Pancreas (tissue), 10 donors: ENCODE measurements around the gene ATF7IP2. TPM values are rescaled to one million over a fixed set of nuclear protein-coding genes. Genes with fewer than 3 reads are reported as not detected.
"Not testable (repeated sequence)": the region's sequence is repeated elsewhere in the genome, so short reads cannot be mapped to it uniquely, and the experiment has no call there.

Experiments used
- ATAC-seq, 4 donors: fragments of 200-7000 bp; cut with Tn5 transposase; one replicate each; pipeline versions ENCODE4 v1.8.0 to v1.9.1; 2020; ENCODE audit warnings: mild to moderate bottlenecking in 4 of 4, moderate library complexity in 4 of 4
- DNase-seq, 6 donors: peaks; one replicate each; pipeline ENCODE4 v3.0.0-alpha.2; 2020
- FAIRE-seq: peaks from 2 replicates; lab custom pipeline; 2012; peaks lifted over from hg19 to GRCh38; lab: Jason Lieb, UNC
- H3K27ac ChIP-seq, 4 donors: fragments of 200-600 bp; sonication (generic); 1 replicate in 3 of 4; 2 replicates in 1 of 4; pipeline versions ENCODE4 v1.5.0 to v1.8.0; 2020
- H3K27me3 ChIP-seq, 4 donors: fragments of 200-600 bp; one replicate each; pipeline ENCODE4 v1.8.0; 2021
- H3K36me3 ChIP-seq, 3 donors: fragments of 200-600 bp; sonication (generic) in 1 of 3; one replicate each; pipeline versions ENCODE4 v1.5.0 to v1.8.0; 2020 to 2021
- H3K4me1 ChIP-seq, 3 donors: fragments of 200-600 bp; one replicate each; pipeline ENCODE4 v1.8.0; 2021
- H3K4me3 ChIP-seq, 4 donors: fragments of 200-600 bp; sonication (generic) in 2 of 4; one replicate each; pipeline versions ENCODE4 v1.5.0 to v1.8.0; 2020 to 2021
- H3K9me3 ChIP-seq, 4 donors: fragments of 200-600 bp; one replicate each; pipeline ENCODE4 v1.8.0; 2021
- WGBS, 2 donors: extraction: QIAGEN DNeasy Blood & Tissue Kit; methylation state at CpG; one replicate each; pipeline ENCODE4 v1.1.7; 2013; 5-methylcytosine and 5-hydroxymethylcytosine counted together
- intact Hi-C, 3 donors: fragments of 100-400 bp; cut with DNase I; formaldehyde crosslinking; loops; one replicate each; pipeline versions ENCODE4 v1.11.1 to v1.14.2; 2022
- polyA plus RNA-seq, 2 donors: library from polyadenylated mRNA; stranded (reverse); fragments of 200-250 nt; gene quantifications; one replicate each; pipeline ENCODE4 v1.2.3, GENCODE V29; 2013
- total RNA-seq, 6 donors: library from RNA; stranded (reverse); fragmentation: NEBNext Ultra II Directional in 4 of 6; extraction: Animal tissue kit (Norgen Biotek cat#: 25700) in 4 of 6; gene quantifications; one replicate each; pipeline versions ENCODE4 v1.2.1 to v1.2.4, GENCODE V29; 2021 to 2023
- TF ChIP-seq, protein P1 (sequence below), 4 donors: fragments of 200-600 bp; sonication (generic) in 3 of 4; IDR thresholded peaks; one replicate each; pipeline versions ENCODE4 v1.5.0 to v1.8.0; 2021; ENCODE audit warnings: antibody characterized with exemption in 4 of 4
- donor health status: healthy with polysubstance abuse.
- donor health status: DM: no; HTN: no; CAD: no; lungs with moderate emphysema.
- donor health status: DM: no; HTN: no; CAD: no.
- donor health status: control.
- donor health status: control.
- donor health status: Bipolar disorder and iron deficiency.
- donor health status: DM: yes; HTN: yes; CAD: no.
- donor health status: DM: no; HTN: no; CAD: no.
- donor health status: DM: no; HTN: no; CAD: no.
- donor health status: DM: yes; HTN: yes; CAD: no.

Gene ATF7IP2
- total and polyA plus RNA-seq, 8 donors = 11.0 to 37.4 (median 16.6) TPM

DNA sequence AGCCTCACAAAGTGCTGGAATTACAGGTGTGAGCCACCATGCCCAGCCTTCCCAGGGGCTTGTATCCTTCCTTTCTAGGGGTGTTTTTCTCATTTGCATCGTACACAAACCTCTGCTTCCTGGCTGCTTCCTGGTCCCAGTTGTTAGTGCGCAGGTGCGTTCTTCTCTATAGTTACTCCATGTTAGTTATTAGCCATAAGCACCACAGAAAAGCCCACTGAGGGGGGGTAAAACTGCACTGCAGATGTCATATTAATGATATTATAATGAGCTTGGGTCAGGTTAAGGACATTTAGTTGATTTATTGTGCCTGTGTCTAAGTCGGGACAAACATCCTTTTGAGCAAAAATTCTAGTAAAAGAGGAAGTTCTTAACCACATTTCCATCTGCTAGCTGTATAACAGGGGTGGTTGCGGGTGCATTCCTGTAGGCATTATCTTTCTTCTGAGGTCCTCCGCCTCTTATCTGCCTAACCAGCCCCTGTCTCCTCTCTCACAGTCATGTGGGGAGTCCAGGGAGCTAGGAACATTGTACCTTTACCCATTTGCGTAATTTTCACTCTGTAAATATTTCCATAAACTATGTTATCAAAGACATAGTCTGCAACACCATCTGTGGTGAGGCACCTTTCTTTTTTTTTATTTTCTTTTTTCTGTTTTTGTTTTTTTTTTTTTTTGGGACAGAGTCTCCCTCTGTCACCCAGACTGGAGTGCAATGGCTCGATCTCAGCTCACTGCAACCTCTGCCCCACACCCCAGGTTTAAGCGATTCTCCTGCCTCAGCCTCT lies 23.6 kb upstream of the ATF7IP2 start:
- no peaks in the 10 kb centered on the region for H3K27me3 ChIP-seq
- TF ChIP-seq, protein P1, sequence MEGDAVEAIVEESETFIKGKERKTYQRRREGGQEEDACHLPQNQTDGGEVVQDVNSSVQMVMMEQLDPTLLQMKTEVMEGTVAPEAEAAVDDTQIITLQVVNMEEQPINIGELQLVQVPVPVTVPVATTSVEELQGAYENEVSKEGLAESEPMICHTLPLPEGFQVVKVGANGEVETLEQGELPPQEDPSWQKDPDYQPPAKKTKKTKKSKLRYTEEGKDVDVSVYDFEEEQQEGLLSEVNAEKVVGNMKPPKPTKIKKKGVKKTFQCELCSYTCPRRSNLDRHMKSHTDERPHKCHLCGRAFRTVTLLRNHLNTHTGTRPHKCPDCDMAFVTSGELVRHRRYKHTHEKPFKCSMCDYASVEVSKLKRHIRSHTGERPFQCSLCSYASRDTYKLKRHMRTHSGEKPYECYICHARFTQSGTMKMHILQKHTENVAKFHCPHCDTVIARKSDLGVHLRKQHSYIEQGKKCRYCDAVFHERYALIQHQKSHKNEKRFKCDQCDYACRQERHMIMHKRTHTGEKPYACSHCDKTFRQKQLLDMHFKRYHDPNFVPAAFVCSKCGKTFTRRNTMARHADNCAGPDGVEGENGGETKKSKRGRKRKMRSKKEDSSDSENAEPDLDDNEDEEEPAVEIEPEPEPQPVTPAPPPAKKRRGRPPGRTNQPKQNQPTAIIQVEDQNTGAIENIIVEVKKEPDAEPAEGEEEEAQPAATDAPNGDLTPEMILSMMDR (IDR thresholded peaks at IDR 0.05) = no peak
- H3K36me3 ChIP-seq = no peaks in the 10 kb centered on the region
- no peak for FAIRE-seq
- intact Hi-C loops = no loop called here
- H3K4me3 ChIP-seq = no peak overlapping the region
- no peak overlapping the region for H3K27ac ChIP-seq
- 57 to 65% methylated on average over 9 of the region's 9 CpGs for WGBS, 2 donors
- no peaks in the 10 kb centered on the region for H3K9me3 ChIP-seq
- no peak for DNase-seq
- no peaks in the 10 kb centered on the region for H3K4me1 ChIP-seq
- no peak for ATAC-seq

DNA sequence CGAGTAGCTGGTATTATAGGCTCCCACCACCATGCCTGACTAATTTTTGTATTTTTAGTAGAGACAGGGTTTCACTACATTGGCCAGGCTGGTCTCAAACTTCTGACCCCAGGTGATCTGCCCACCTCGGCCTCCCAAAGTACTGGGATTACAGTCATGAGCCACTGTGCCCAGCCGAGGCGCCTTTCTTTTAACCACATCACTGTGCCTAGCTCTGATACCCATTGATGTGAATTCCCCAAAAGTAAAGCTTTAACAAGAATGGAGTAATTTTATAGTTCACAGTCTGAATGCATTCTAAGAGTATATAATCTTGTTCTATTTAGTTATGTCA lies 23.0 kb upstream of the ATF7IP2 start:
- H3K9me3 ChIP-seq, ATAC-seq, H3K27ac ChIP-seq, FAIRE-seq, H3K4me1 ChIP-seq, H3K36me3 ChIP-seq, DNase-seq, H3K27me3 ChIP-seq, H3K4me3 ChIP-seq, intact Hi-C loops: not testable (repeated sequence)
- 94 to 97% methylated on average over 4 of the region's 4 CpGs for WGBS, 2 donors

DNA sequence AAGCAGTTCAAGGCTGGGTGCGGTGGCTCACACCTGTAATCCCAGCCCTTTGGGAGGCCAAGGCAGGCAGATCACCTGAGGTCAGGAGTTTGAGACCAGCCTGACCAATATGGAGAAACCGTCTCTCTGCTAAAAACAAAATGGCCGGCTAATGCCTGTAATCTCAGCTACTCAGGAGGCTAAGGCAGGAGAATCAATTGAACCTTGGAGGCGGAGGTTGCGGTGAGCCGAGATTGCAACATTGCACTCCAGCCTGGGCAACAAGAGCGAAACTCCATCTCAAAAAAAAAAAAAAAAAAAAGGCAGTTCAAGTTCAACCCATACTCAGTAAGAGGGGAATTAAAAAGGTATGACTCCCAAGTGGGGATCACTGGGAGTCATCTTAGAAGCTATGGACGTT lies 19.2 kb upstream of the ATF7IP2 start:
- DNase-seq, FAIRE-seq, ATAC-seq, intact Hi-C loops, H3K4me3 ChIP-seq, H3K27ac ChIP-seq, H3K4me1 ChIP-seq, H3K36me3 ChIP-seq, H3K9me3 ChIP-seq, H3K27me3 ChIP-seq: not testable (repeated sequence)
- 95 to 96% methylated on average over 8 of the region's 8 CpGs for WGBS, 2 donors

DNA sequence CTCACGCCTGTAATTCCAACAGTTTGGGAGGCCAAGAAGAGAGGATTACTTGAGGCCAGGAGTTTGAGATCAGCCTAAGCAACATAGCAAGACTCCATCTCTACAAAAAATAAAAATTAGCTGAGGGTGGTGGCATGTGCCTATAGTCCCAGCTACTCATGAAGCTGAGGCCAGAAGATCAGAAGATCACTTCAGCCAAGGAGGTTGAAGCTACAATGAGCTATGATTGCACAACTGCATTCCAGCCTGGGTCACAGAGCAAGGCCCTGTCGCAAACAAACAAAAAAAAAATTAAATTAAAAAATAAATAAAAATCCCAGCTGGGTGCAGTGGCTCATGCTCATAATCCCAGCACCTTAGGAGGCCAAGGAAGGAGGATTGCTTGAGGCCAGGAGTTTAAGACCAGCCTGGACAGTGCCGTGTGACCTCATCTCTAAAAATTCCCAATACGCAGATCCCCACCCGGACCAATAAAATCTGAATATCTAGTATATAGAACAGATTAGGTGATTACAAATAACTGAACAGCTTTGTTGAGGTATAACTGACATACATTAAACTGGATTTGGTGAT lies 18.2 kb upstream of the ATF7IP2 start:
- FAIRE-seq (no peak), DNase-seq (no peak), ATAC-seq (no peak)
- intact Hi-C loops = no loop called here
- TF ChIP-seq, protein P1 (IDR thresholded peaks at IDR 0.05) = no peak
- H3K27me3 ChIP-seq = no peaks in the 10 kb centered on the region
- 80 to 84% methylated on average over 5 of the region's 5 CpGs for WGBS, 2 donors
- H3K27ac ChIP-seq = no peak overlapping the region
- H3K36me3 ChIP-seq = no peaks in the 10 kb centered on the region
- H3K4me3 ChIP-seq = no peak overlapping the region
- no peaks in the 10 kb centered on the region for H3K9me3 ChIP-seq
- no peaks in the 10 kb centered on the region for H3K4me1 ChIP-seq

DNA sequence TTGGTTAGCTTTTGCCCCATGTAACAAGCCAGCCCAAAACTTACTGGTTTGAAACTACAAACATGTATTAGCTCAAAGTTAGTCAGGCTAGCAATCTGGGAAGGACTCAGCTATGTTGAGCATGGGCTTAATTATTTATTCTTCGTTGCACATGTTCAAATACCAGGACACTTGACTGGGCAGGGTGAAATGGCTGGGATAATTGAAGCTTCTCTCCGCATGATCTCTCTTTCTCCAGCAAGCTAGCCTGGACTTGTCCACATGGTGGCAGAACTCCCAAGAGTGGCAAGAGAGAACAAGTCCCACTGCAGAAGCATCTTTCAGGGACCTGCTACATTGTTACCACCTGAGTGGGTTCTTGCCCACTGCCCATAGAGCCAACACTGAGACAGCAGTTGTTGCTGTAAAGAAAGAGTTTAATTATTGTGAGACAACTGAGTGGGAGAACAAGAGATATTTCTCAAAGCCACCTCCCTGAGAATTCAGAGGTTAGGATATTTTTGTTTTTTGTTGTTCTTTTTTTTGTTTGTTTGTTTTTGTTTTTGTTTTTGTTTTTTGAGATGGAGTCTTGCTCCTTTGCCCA lies 16.8 kb upstream of the ATF7IP2 start:
- Histone ChIP-seq H3K27me3 (no peaks in the 10 kb centered on the region), H3K9me3 (no peaks in the 10 kb centered on the region), H3K27ac (no peak overlapping the region), H3K4me3 (no peak overlapping the region), H3K36me3 (no peaks in the 10 kb centered on the region), H3K4me1 (no peaks in the 10 kb centered on the region)
- intact Hi-C loops = no loop called here
- WGBS, 2 donors = 69 to 70% methylated on average over 2 of the region's 2 CpGs
- TF ChIP-seq, protein P1 (IDR thresholded peaks at IDR 0.05) = no peak
- DNase-seq (no peak), FAIRE-seq (no peak), ATAC-seq (no peak)
